ENCODE results near the gene APOLD1. TPM values are rescaled to one million over a fixed set of nuclear protein-coding genes. Genes with fewer than 3 reads are reported as not detected.
"Not testable (repeated sequence)": the region's sequence is repeated elsewhere in the genome, so short reads cannot be mapped to it uniquely, and the experiment has no call there.

The APOLD1 gene
- total RNA-seq, 1 donor from 2014 or later, result 5.1 TPM

DNA sequence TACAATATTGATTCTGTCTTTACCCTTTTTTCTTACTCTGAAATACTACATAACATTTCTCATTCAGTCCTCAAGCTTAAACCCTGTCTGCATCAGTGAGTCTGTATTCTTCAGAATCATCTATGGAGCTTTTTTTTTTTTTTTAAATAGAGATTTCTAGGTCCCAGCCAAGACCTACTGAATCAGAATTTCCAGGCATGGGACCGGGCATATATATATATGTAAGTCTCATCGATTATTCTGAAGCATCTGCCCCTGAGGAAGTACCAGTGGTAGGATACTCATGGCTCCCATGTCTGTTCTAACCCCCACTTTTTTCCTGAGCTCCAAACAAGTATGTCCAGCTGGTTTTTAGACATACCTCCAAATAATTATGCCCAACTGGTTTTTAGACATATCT lies 33.8 kb downstream of the APOLD1 start:
- peak overlapping the region; percentile 57 for H3K27ac Mint-ChIP-seq
- H3K27me3 Mint-ChIP-seq (ENCODE audit: low read depth), result no peaks in the 10 kb centered on the region
- TF ChIP-seq, protein P1, sequence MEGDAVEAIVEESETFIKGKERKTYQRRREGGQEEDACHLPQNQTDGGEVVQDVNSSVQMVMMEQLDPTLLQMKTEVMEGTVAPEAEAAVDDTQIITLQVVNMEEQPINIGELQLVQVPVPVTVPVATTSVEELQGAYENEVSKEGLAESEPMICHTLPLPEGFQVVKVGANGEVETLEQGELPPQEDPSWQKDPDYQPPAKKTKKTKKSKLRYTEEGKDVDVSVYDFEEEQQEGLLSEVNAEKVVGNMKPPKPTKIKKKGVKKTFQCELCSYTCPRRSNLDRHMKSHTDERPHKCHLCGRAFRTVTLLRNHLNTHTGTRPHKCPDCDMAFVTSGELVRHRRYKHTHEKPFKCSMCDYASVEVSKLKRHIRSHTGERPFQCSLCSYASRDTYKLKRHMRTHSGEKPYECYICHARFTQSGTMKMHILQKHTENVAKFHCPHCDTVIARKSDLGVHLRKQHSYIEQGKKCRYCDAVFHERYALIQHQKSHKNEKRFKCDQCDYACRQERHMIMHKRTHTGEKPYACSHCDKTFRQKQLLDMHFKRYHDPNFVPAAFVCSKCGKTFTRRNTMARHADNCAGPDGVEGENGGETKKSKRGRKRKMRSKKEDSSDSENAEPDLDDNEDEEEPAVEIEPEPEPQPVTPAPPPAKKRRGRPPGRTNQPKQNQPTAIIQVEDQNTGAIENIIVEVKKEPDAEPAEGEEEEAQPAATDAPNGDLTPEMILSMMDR (IDR thresholded peaks at IDR 0.05; ENCODE audit: unreplicated experiment), result no peak
- H3K36me3 Mint-ChIP-seq, result peaks cover 46% of the 10 kb centered on the region
- H3K9me3 Mint-ChIP-seq, result no peaks in the 10 kb centered on the region
- peaks cover 41% of the 10 kb centered on the region for H3K4me1 Mint-ChIP-seq
- no peak for DNase-seq (ENCODE audit: low spot score in 2 of 2, unreplicated experiment in 2 of 2)
- H3K4me3 Mint-ChIP-seq, result no peak overlapping the region

DNA sequence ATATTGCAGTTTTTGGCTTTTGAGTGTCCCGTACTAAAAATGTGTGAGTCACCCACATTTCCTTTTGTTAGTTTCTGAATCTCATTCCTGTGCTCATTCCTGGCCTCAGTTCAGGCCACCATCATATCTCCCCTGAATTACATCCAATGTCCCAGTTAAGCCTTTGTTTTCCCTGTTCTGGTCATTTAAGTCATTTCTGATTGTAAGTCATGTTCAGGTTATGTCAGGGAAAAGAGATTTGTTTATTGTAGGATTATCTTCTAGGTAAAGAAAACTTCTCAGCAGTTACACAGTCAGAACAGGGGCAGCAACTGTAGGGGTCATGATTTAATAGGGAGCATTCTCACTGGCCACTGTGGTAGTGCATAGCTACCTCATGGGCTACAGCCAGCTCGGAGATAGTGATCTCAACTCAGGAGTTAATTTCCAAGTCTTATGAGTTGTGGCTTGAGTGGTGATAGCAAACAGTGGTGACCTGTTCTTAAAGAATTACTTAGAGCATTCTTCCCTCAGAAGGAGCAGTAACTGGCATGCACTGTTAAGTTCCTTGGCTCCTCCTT lies 34.4 kb downstream of the APOLD1 start:
- Mint-ChIP-seq H3K27me3 (ENCODE audit: low read depth) (no peaks in the 10 kb centered on the region), H3K36me3 (peaks cover 52% of the 10 kb centered on the region), H3K4me1 (peaks cover 35% of the 10 kb centered on the region), H3K4me3 (no peak overlapping the region), H3K27ac (peak overlapping the region; percentile 57), H3K9me3 (no peaks in the 10 kb centered on the region)
- TF ChIP-seq, protein P1 (IDR thresholded peaks at IDR 0.05; ENCODE audit: unreplicated experiment), result no peak
- DNase-seq (ENCODE audit: low spot score in 2 of 2, unreplicated experiment in 2 of 2), result no peak

DNA sequence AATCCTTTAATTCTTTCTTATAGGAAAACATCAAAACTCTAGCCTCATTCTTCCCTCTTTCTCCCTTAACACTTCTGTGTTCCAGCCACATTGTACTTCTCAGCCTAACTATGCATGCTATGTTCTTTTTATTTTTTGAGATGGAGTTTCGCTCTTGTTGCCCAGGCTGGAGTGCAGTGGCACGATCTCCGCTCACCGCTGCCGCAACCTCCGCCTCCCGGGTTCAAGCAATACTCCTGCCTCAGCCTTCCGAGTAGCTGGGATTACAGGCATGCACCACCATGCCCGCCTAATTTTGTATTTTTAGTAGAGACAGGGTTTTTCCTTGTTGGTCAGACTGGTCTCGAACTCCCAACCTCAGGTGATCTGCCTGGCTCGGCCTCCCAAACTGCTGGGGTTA lies 34.9 kb downstream of the APOLD1 start:
- H3K27ac Mint-ChIP-seq, result peak overlapping the region; percentile 34

DNA sequence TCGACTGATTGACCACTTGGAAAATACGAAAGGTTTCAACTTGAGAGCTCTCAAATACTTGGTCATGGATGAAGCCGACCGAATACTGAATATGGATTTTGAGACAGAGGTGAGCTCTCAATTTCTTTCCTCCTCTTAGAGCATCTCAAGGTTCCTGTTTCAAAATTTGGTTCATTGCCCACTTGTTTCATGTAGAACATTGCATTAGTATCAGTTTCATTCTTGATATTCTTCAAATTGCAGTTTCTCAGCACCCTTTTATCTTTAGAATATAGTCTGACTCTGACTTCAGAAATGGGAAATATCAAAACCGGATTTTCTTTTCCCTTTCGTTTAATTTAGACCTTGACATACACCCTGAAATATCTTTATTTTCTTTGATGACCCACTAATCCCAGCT lies 36.5 kb downstream of the APOLD1 start:
- Mint-ChIP-seq H3K36me3 (peaks cover 51% of the 10 kb centered on the region), H3K4me1 (peaks cover 20% of the 10 kb centered on the region)
- TF ChIP-seq, protein P1 (IDR thresholded peaks at IDR 0.05; ENCODE audit: unreplicated experiment), result no peak

More for the DNA sequence above, 34.9 kb downstream of the APOLD1 start:
- H3K4me3 Mint-ChIP-seq; DNase-seq (ENCODE audit: low spot score in 2 of 2, unreplicated experiment in 2 of 2); H3K9me3 Mint-ChIP-seq; H3K27me3 Mint-ChIP-seq (ENCODE audit: low read depth): not testable (repeated sequence)
- Mint-ChIP-seq H3K4me1 (peaks cover 33% of the 10 kb centered on the region), H3K36me3 (peaks cover 55% of the 10 kb centered on the region)

DNA sequence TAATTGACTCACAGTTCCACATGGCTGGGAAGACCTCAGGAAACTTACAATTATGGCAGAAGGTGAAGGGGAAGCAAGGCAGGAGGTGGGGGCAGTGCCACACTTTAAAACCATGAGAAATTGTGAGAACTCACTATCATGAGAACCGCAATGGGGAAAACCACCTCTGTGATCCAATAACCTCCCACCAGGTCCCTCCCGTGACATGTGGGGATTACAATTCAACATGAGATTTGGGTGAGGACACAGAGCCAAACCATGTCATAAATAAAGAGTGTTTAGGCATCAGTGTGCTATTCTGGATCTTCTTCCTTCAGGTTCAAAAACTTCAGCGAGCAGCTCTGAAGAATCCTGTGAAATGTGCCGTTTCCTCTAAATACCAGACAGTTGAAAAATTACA lies 37.4 kb downstream of the APOLD1 start:
- TF ChIP-seq, protein P1 (IDR thresholded peaks at IDR 0.05; ENCODE audit: unreplicated experiment), result no peak
- Mint-ChIP-seq H3K4me1 (peaks cover 20% of the 10 kb centered on the region), H3K4me3 (no peak overlapping the region), H3K9me3 (no peaks in the 10 kb centered on the region), H3K36me3 (peaks cover 54% of the 10 kb centered on the region), H3K27me3 (ENCODE audit: low read depth) (no peaks in the 10 kb centered on the region), H3K27ac (peak overlapping the region; percentile 84)
- DNase-seq (ENCODE audit: low spot score in 2 of 2, unreplicated experiment in 2 of 2), result no peak

More for the DNA sequence above, 36.5 kb downstream of the APOLD1 start:
- no peak overlapping the region for H3K4me3 Mint-ChIP-seq
- H3K27ac Mint-ChIP-seq, result peak overlapping the region; percentile 31
- DNase-seq (ENCODE audit: low spot score in 2 of 2, unreplicated experiment in 2 of 2), result no peak
- no peaks in the 10 kb centered on the region for H3K9me3 Mint-ChIP-seq
- no peaks in the 10 kb centered on the region for H3K27me3 Mint-ChIP-seq (ENCODE audit: low read depth)

DNA sequence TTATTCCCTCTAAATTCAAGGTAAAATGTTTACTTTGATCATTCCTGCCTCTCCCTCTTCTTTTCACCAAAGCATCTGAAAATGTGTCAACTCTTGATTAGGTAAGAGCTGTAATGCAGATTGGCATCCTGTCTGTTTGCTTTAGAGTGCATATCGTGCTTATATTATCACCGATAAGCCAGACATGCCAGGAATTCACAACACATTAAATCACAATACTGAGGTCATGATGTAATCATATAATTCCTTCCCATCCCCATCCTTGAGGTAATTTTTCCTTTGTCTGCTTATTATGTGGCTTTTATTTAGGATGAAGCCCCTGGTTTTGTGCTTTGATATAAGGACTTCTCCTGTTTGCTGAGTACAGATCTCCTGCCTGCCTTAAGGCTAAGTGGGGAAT lies 37.8 kb downstream of the APOLD1 start:
- Mint-ChIP-seq H3K4me1 (peaks cover 20% of the 10 kb centered on the region), H3K36me3 (peaks cover 55% of the 10 kb centered on the region), H3K27me3 (ENCODE audit: low read depth) (no peaks in the 10 kb centered on the region), H3K9me3 (no peaks in the 10 kb centered on the region), H3K4me3 (no peak overlapping the region), H3K27ac (peak overlapping the region; percentile 84)
- no peak for DNase-seq (ENCODE audit: low spot score in 2 of 2, unreplicated experiment in 2 of 2)
- TF ChIP-seq, protein P1 (IDR thresholded peaks at IDR 0.05; ENCODE audit: unreplicated experiment), result no peak
